PFSK-1 (cell line): ENCODE measurements around the gene NPIPB6.

Experiments used
- POLR2AphosphoS5 ChIP-seq: IDR thresholded peaks from 2 replicates; pipeline ENCODE4 v1.6.1; 2012; ENCODE audit warnings: low read depth, mild to moderate bottlenecking, control low read depth, low read length, moderate library complexity
- REST ChIP-seq, 2 experiments: IDR thresholded peaks; 2 replicates each; pipeline versions ENCODE4 v1.6.1 to v1.8.0; 2011 to 2012; ENCODE audit warnings: low read depth in 2 of 2, low read length in 2 of 2, control low read depth in 1 of 2, inconsistent platforms in 1 of 2, mild to moderate bottlenecking in 1 of 2, moderate library complexity in 1 of 2; ENCODE audit not compliant: insufficient read depth in 1 of 2

- no peak for TF ChIP-seq REST (IDR thresholded peaks at IDR 0.05; ENCODE audit: insufficient read depth in 1 of 2, low read depth in 2 of 2, low read length in 2 of 2)
- TF ChIP-seq POLR2AphosphoS5 = no peak
Measured at GRCh38 chr16:28318042-28318744, 45.1 kb downstream of the NPIPB6 start.
